ENCODE measurements around the gene CACNA1C. TPM values are rescaled to one million over a fixed set of nuclear protein-coding genes. Genes with fewer than 3 reads are reported as not detected.

Gene CACNA1C
- total RNA-seq, 4 donors from 2014 or later = 2.0 to 4.2 (median 2.5) TPM

GRCh38 chr12:2205996-2206395, 153.2 kb downstream of the CACNA1C start:
- intact Hi-C loops (cut with DNase I) = no loop called here
- H3K27ac ChIP-seq = no peak overlapping the region

GRCh38 chr12:2208837-2209635, 156.2 kb downstream of the CACNA1C start:
- DNase-seq = no peak
- H3K4me1 ChIP-seq = no peaks in the 10 kb centered on the region
- no peak overlapping the region for H3K4me3 ChIP-seq (replicated peaks in 1 of 3)
- no peak for TF ChIP-seq CTCF (IDR thresholded peaks at IDR 0.05)
- TF ChIP-seq POLR2A (IDR thresholded peaks at IDR 0.05) = no peak
- H3K27ac ChIP-seq = no peak overlapping the region
- H3K36me3 ChIP-seq = no peaks in the 10 kb centered on the region
- intact Hi-C loops (cut with DNase I) = no loop called here
- H3K9me3 ChIP-seq = no peaks in the 10 kb centered on the region
- 81 to 83% methylated on average over 17 to 18 of the region's 18 CpGs for WGBS, 2 donors
- no peaks in the 10 kb centered on the region for H3K27me3 ChIP-seq

More at GRCh38 chr12:2205996-2206395, 153.2 kb downstream of the CACNA1C start:
- 79 to 88% methylated on average over 7 of the region's 7 CpGs for WGBS, 2 donors
- Histone ChIP-seq H3K4me3 (replicated peaks in 1 of 3) (no peak overlapping the region), H3K27me3 (no peaks in the 10 kb centered on the region), H3K9me3 (no peaks in the 10 kb centered on the region), H3K36me3 (no peaks in the 10 kb centered on the region), H3K4me1 (no peaks in the 10 kb centered on the region)
- TF ChIP-seq CTCF (IDR thresholded peaks at IDR 0.05) (no peak), POLR2A (IDR thresholded peaks at IDR 0.05) (no peak)
- DNase-seq = no peak

GRCh38 chr12:2211119-2211518, 158.3 kb downstream of the CACNA1C start:
- 88 to 93% methylated on average over 3 of the region's 3 CpGs for WGBS, 2 donors
- H3K27me3 ChIP-seq = no peaks in the 10 kb centered on the region
- TF ChIP-seq POLR2A (IDR thresholded peaks at IDR 0.05) = no peak
- TF ChIP-seq CTCF (IDR thresholded peaks at IDR 0.05) = no peak
- no peak overlapping the region for H3K4me3 ChIP-seq (replicated peaks in 1 of 3)
- H3K4me1 ChIP-seq = no peaks in the 10 kb centered on the region
- no peak overlapping the region for H3K27ac ChIP-seq
- H3K36me3 ChIP-seq = no peaks in the 10 kb centered on the region
- no peaks in the 10 kb centered on the region for H3K9me3 ChIP-seq
- no peak for DNase-seq
- intact Hi-C loops (cut with DNase I) = no loop called here

- no peak for TF ChIP-seq POLR2A (IDR thresholded peaks at IDR 0.05)
- TF ChIP-seq CTCF (IDR thresholded peaks at IDR 0.05) = no peak
- 97 to 100% methylated on average over 1 of the region's 1 CpG for WGBS, 2 donors
- Histone ChIP-seq H3K36me3 (no peaks in the 10 kb centered on the region), H3K4me1 (no peaks in the 10 kb centered on the region), H3K27ac (no peak overlapping the region), H3K4me3 (replicated peaks in 1 of 3) (no peak overlapping the region), H3K9me3 (no peaks in the 10 kb centered on the region), H3K27me3 (no peaks in the 10 kb centered on the region)
- no peak for DNase-seq
- intact Hi-C loops (cut with DNase I) = no loop called here
These were observed 159.8 kb downstream of the CACNA1C start for GRCh38 chr12:2212537-2212936.
